ENCODE data around the gene PSMB7.

DNA sequence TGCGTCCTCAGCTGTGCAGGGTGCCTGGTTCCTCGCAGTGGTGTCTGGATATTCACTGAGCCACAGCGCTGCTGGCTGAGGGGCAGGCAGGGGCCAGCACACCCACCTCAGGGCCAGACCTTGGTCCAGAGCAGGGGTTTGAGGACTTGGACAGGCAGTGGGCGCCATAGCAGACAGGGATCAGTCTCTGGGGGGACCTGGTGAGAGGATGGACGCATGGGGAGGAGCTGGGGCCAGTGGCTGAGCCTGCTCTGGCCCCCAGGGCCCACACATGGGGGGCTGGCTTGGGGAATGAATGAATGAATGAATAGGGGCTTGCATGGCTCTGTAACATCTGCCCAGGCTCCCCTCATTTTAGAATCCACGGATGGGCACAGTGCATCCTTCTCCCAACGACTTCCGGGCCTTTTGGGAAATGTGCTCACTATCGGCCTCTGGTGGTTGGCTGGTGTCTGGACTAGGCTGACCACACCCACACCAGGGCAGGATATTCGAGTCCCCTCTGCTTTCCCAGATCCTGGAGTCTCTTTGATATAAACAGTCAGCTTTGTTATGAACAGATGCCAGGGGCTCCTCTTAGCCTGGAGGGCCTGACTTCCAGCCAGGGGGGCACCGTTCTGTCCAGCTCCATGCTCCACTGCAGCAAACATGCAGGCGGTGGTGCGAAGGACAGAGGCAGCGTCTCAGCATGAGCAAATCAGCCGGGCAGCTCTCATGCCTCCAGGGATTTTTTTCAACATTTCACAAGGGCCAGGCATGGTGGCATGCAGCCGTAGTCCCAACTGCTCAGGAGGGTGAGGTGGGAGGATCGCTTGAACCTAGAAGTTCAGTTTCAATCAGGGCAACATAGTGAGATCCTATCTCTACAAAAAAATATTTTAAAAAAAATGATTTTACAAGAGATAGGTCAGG is 94.9 kb downstream of the PSMB7 start:
- TF ChIP-seq CTCF (IDR thresholded peaks at IDR 0.05 in 4 of 5, conservative IDR thresholded peaks at IDR 0.05 in 1 of 5) (peak; percentile 59 to 87 (median 82)), POLR2A (IDR thresholded peaks at IDR 0.05) (no peak)

All from gastrocnemius medialis (tissue), 4 donors.